ENCODE results near the gene PRKCH.
A peak's percentile ranks its signal among the peaks of the same experiment; 100 is the strongest.

PRKCH gene

GRCh38 chr14:61368114-61368710 is 46.8 kb downstream of the PRKCH start:
- Histone ChIP-seq H3K4me2 (ENCODE audit: insufficient read depth, low read length) (no peak overlapping the region), H3K27ac (ENCODE audit: low read length) (peak overlapping the region; percentile 33), H3K27me3 (ENCODE audit: insufficient read depth, low read length, poor library complexity) (no peaks in the 10 kb centered on the region), H3K9me3 (ENCODE audit: insufficient read depth, low read length, severe bottlenecking) (peaks cover 20% of the 10 kb centered on the region), H3K9ac (ENCODE audit: low read depth, low read length) (no peak overlapping the region), H4K20me1 (ENCODE audit: insufficient read depth, low read length) (peaks cover 31% of the 10 kb centered on the region; the same call in 1 of the 2 replicates), H3K4me1 (ENCODE audit: insufficient read depth, low read length) (no peaks in the 10 kb centered on the region; the same call in 1 of the 2 replicates), H3K79me2 (ENCODE audit: insufficient read depth, low read length) (peaks cover 97% of the 10 kb centered on the region), H3K4me3 (ENCODE audit: low read depth in 1 of 2, low read length in 2 of 2) (no peak overlapping the region), H2AFZ (ENCODE audit: low read depth, low read length) (no peak overlapping the region), H3K36me3 (ENCODE audit: insufficient read depth, low read length) (peaks cover 26% of the 10 kb centered on the region)
- DNase-seq (no peak), ATAC-seq (ENCODE audit: insufficient read depth, low read depth) (no peak)
- TF ChIP-seq EZH2 (IDR thresholded peaks at IDR 0.05; ENCODE audit: borderline replicate concordance, low read depth, low read length, severe bottlenecking): no peak
- TF ChIP-seq, protein P1, sequence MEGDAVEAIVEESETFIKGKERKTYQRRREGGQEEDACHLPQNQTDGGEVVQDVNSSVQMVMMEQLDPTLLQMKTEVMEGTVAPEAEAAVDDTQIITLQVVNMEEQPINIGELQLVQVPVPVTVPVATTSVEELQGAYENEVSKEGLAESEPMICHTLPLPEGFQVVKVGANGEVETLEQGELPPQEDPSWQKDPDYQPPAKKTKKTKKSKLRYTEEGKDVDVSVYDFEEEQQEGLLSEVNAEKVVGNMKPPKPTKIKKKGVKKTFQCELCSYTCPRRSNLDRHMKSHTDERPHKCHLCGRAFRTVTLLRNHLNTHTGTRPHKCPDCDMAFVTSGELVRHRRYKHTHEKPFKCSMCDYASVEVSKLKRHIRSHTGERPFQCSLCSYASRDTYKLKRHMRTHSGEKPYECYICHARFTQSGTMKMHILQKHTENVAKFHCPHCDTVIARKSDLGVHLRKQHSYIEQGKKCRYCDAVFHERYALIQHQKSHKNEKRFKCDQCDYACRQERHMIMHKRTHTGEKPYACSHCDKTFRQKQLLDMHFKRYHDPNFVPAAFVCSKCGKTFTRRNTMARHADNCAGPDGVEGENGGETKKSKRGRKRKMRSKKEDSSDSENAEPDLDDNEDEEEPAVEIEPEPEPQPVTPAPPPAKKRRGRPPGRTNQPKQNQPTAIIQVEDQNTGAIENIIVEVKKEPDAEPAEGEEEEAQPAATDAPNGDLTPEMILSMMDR (IDR thresholded peaks at IDR 0.05; ENCODE audit: borderline replicate concordance, extremely low read depth, low read length, poor library complexity, severe bottlenecking): no peak

DNA sequence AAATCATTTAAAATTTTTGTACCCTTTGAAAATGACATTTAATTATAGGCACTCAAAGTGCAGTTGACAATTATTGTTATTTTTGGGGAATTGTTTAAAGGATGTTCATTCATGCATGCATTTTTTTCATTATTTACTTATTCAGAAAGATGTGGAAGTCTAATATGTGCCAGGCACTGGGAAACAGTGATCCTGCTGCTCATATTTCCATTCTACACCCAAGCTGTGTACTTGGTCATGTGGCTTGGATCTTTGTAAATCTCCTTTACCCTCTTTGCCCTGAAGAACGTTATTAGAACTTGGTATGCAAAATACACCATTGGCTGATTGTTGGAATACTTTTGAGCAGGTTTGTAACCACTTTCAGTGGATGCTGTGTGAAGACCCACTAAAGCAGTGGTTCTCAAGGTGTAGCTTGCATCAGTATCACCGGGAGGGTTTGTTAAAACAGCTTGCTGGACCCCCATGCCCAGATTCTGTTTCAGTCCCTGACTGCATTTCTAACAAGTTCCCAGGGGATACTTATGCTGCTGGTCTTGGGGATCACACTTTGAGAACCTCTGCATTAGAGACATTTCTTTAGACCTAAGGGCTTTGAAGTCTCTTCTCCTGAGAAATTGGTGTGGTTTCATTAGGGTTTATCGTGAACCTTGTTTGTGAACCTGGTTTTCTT is 47.5 kb downstream of the PRKCH start:
- peaks cover 99% of the 10 kb centered on the region for H3K79me2 ChIP-seq (ENCODE audit: insufficient read depth, low read length)
- H3K4me1 ChIP-seq (ENCODE audit: insufficient read depth, low read length): no peaks in the 10 kb centered on the region; the same call in 1 of the 2 replicates
- no peaks in the 10 kb centered on the region for H3K27me3 ChIP-seq (ENCODE audit: insufficient read depth, low read length, poor library complexity)
- H3K4me3 ChIP-seq (ENCODE audit: low read depth in 1 of 2, low read length in 2 of 2): no peak overlapping the region
- DNase-seq (no peak), ATAC-seq (ENCODE audit: insufficient read depth, low read depth) (no peak)
- H3K4me2 ChIP-seq (ENCODE audit: insufficient read depth, low read length): no peak overlapping the region
- H3K9me3 ChIP-seq (ENCODE audit: insufficient read depth, low read length, severe bottlenecking): peaks cover 27% of the 10 kb centered on the region
- 0 out of 2 replicates have a peak overlapping the region, but pooled peaks have one; percentile 29 for H3K27ac ChIP-seq (ENCODE audit: low read length)
- H4K20me1 ChIP-seq (ENCODE audit: insufficient read depth, low read length): peaks cover 31% of the 10 kb centered on the region; the same call in 1 of the 2 replicates
- H3K9ac ChIP-seq (ENCODE audit: low read depth, low read length): no peak overlapping the region
- TF ChIP-seq, protein P1 (IDR thresholded peaks at IDR 0.05; ENCODE audit: borderline replicate concordance, extremely low read depth, low read length, poor library complexity, severe bottlenecking): no peak
- TF ChIP-seq EZH2 (IDR thresholded peaks at IDR 0.05; ENCODE audit: borderline replicate concordance, low read depth, low read length, severe bottlenecking): no peak
- H2AFZ ChIP-seq (ENCODE audit: low read depth, low read length): no peak overlapping the region
- H3K36me3 ChIP-seq (ENCODE audit: insufficient read depth, low read length): peaks cover 33% of the 10 kb centered on the region

- Histone ChIP-seq H3K4me2 (ENCODE audit: insufficient read depth, low read length) (no peak overlapping the region), H3K36me3 (ENCODE audit: insufficient read depth, low read length) (peaks cover 38% of the 10 kb centered on the region)
Measured at GRCh38 chr14:61369454-61369810, 48.1 kb downstream of the PRKCH start.

More at GRCh38 chr14:61369454-61369810, 48.1 kb downstream of the PRKCH start:
- Histone ChIP-seq H2AFZ (ENCODE audit: low read depth, low read length) (no peak overlapping the region), H3K27me3 (ENCODE audit: insufficient read depth, low read length, poor library complexity) (no peaks in the 10 kb centered on the region), H3K9ac (ENCODE audit: low read depth, low read length) (no peak overlapping the region), H3K27ac (ENCODE audit: low read length) (no peak overlapping the region), H3K9me3 (ENCODE audit: insufficient read depth, low read length, severe bottlenecking) (peaks cover 32% of the 10 kb centered on the region), H3K79me2 (ENCODE audit: insufficient read depth, low read length) (peaks cover 99% of the 10 kb centered on the region), H4K20me1 (ENCODE audit: insufficient read depth, low read length) (peaks cover 27% of the 10 kb centered on the region; the same call in 1 of the 2 replicates), H3K4me3 (ENCODE audit: low read depth in 1 of 2, low read length in 2 of 2) (no peak overlapping the region), H3K4me1 (ENCODE audit: insufficient read depth, low read length) (no peaks in the 10 kb centered on the region; the same call in 1 of the 2 replicates)
- ATAC-seq (ENCODE audit: insufficient read depth, low read depth): no peak
- no peak for TF ChIP-seq EZH2 (IDR thresholded peaks at IDR 0.05; ENCODE audit: borderline replicate concordance, low read depth, low read length, severe bottlenecking)
- TF ChIP-seq, protein P1 (IDR thresholded peaks at IDR 0.05; ENCODE audit: borderline replicate concordance, extremely low read depth, low read length, poor library complexity, severe bottlenecking): no peak
- no peak for DNase-seq
